B cell (primary cell): ENCODE measurements around the gene SGCD. TPM values are rescaled to one million over a fixed set of nuclear protein-coding genes. Genes with fewer than 3 reads are reported as not detected.

Experiments
- ATAC-seq: fragments of 200-7000 bp; cut with Tn5 transposase; one replicate; pipeline ENCODE4 v1.10.0; 2021; ENCODE audit warnings: low read depth, mild to moderate bottlenecking, moderate number of reproducible peaks, moderate library complexity
- CTCF ChIA-PET: fragments of 350-600 bp; sonication (Branson Sonifier 250); formaldehyde crosslinking; loops from one replicate; lab custom pipeline; 2021; ENCODE audit warnings: antibody characterized with exemption, inconsistent platforms; lab: Charles Lee
- POLR2A ChIA-PET: fragments of 350-600 bp; sonication (Branson Sonifier 250); formaldehyde crosslinking; loops from one replicate; lab custom pipeline; 2021; ENCODE audit warnings: antibody characterized with exemption; lab: Charles Lee
- DNase-seq: peaks from one replicate; pipeline ENCODE4 v3.0.0; 2013
- H2AFZ ChIP-seq: 2 replicates; pipeline ENCODE4 v1.6.1; 2012; ENCODE audit warnings: mild to moderate bottlenecking, low read depth, low read length; ENCODE audit not compliant: insufficient read depth, poor library complexity, severe bottlenecking
- H3K27ac ChIP-seq, 2 donors: 1 replicate in 1 of 2; 2 replicates in 1 of 2; pipeline ENCODE4 v1.5.1; 2012 to 2013; ENCODE audit warnings: low read length in 2 of 2, mild to moderate bottlenecking in 2 of 2, moderate library complexity in 1 of 2
- H3K27me3 ChIP-seq, 4 experiments: fragments of 200-600 bp in 1 of 4; sonication (generic) in 1 of 4; replicated peaks in 1 of 4; 1 replicate in 2 of 4; 2 replicates in 2 of 4; pipeline versions ENCODE4 v1.6.1 to v1.7.0; 2013 to 2016; ENCODE audit warnings: low read length in 3 of 4, mild to moderate bottlenecking in 2 of 4, mixed read lengths in 1 of 4, moderate library complexity in 1 of 4; ENCODE audit not compliant: insufficient read depth in 4 of 4, control insufficient read depth in 3 of 4; ENCODE audit errors: control extremely low read depth in 1 of 4
- H3K36me3 ChIP-seq, 2 experiments: replicated peaks in 1 of 2; 1 replicate in 1 of 2; 2 replicates in 1 of 2; pipeline versions ENCODE4 v1.6.1 to v1.7.1; 2013; ENCODE audit warnings: low read length in 1 of 2; ENCODE audit not compliant: insufficient read depth in 2 of 2, control insufficient read depth in 1 of 2; ENCODE audit errors: control extremely low read depth in 1 of 2, extremely low read depth in 1 of 2
- H3K4me1 ChIP-seq, 2 donors: fragments of 200-600 bp in 1 of 2; sonication (generic) in 1 of 2; 1 replicate in 1 of 2; 2 replicates in 1 of 2; pipeline versions ENCODE4 v1.5.1 to v1.6.1; 2013 to 2017; ENCODE audit warnings: low read length in 2 of 2; ENCODE audit not compliant: control insufficient read depth in 2 of 2, insufficient read depth in 2 of 2
- H3K4me2 ChIP-seq: replicated peaks from 2 replicates; pipeline ENCODE3; 2012; ENCODE audit warnings: mild to moderate bottlenecking, low read depth, low read length; ENCODE audit not compliant: poor library complexity, severe bottlenecking
- H3K4me3 ChIP-seq, 5 experiments: fragments of 200-600 bp in 1 of 5; sonication (generic) in 1 of 5; 1 replicate in 3 of 5; 2 replicates in 2 of 5; pipeline versions ENCODE4 v1.5.1 to v1.7.0; 2011 to 2016; ENCODE audit warnings: low read length in 4 of 5, mild to moderate bottlenecking in 4 of 5, low read depth in 2 of 5, control low read depth in 1 of 5, moderate library complexity in 1 of 5; ENCODE audit not compliant: insufficient read depth in 1 of 5; ENCODE audit errors: control extremely low read depth in 1 of 5, extremely low read depth in 1 of 5
- H3K79me2 ChIP-seq: fragments of 200-600 bp; sonication (generic); one replicate; pipeline ENCODE4 v1.6.0; 2016; ENCODE audit warnings: low read length; ENCODE audit not compliant: control insufficient read depth, insufficient read depth
- H3K9ac ChIP-seq: fragments of 200-600 bp; sonication (generic); 2 replicates; pipeline ENCODE4 v1.6.1; 2017; ENCODE audit warnings: mild to moderate bottlenecking, low read length, moderate library complexity
- H3K9me3 ChIP-seq, 3 donors: one replicate each; pipeline versions ENCODE4 v1.6.1 to v1.7.1; 2013; ENCODE audit warnings: low read length in 2 of 3; ENCODE audit not compliant: control insufficient read depth in 2 of 3, insufficient read depth in 1 of 3; ENCODE audit errors: control extremely low read depth in 1 of 3
- H4K20me1 ChIP-seq: 2 replicates; pipeline ENCODE4 v1.6.0; 2012; ENCODE audit warnings: mild to moderate bottlenecking, low read length; ENCODE audit not compliant: insufficient read depth, control insufficient read depth, poor library complexity, severe bottlenecking
- H3K27ac Mint-ChIP-seq: one replicate; pipeline ENCODE4 v1.8.0; 2021; ENCODE audit warnings: mixed read lengths
- H3K27me3 Mint-ChIP-seq: one replicate; pipeline ENCODE4 v1.8.0; 2021; ENCODE audit warnings: mixed read lengths
- H3K4me1 Mint-ChIP-seq: one replicate; pipeline ENCODE4 v1.8.0; 2021; ENCODE audit warnings: mixed read lengths
- H3K4me3 Mint-ChIP-seq: one replicate; pipeline ENCODE4 v1.8.0; 2021; ENCODE audit warnings: mixed read lengths
- H3K9me3 Mint-ChIP-seq: one replicate; pipeline ENCODE4 v1.8.0; 2022; ENCODE audit warnings: mixed read lengths; ENCODE audit not compliant: insufficient read depth
- CTCF ChIP-seq: fragments of 200-600 bp; IDR thresholded peaks from one replicate; pipeline ENCODE4 v1.8.0; 2022; ENCODE audit warnings: antibody characterized with exemption, mild to moderate bottlenecking
- EZH2 ChIP-seq: IDR thresholded peaks from 2 replicates; pipeline ENCODE4 v1.6.1; 2012; ENCODE audit warnings: borderline replicate concordance, low read depth, mild to moderate bottlenecking, moderate library complexity, low read length; ENCODE audit not compliant: insufficient read depth, poor library complexity, severe bottlenecking
- WGBS: methylation state at CpG from one replicate; pipeline ENCODE4 v1.1.5; 2013; ENCODE audit warnings: missing lambda C conversion rate; ENCODE audit not compliant: insufficient coverage; 5-methylcytosine and 5-hydroxymethylcytosine counted together
- intact Hi-C: fragments of 100-400 bp; cut with micrococcal nuclease; formaldehyde crosslinking; loops from one replicate; pipeline ENCODE4 v1.10.0; 2022
- polyA plus RNA-seq: library from polyadenylated mRNA; depleted of rRNA; stranded (reverse); fragments of >200 nt; gene quantifications from 2 replicates; pipeline ENCODE4 v1.2.3, GENCODE V29; 2012
- total RNA-seq, 2 donors: library from RNA; stranded (reverse); fragments of 120-200 nt in 1 of 2; gene quantifications; 1 replicate in 1 of 2; 2 replicates in 1 of 2; pipeline versions ENCODE4 v1.2.3 to v1.2.4, GENCODE V29; 2013 to 2022

SGCD gene
- total and polyA plus RNA-seq, 2 donors (not counting 1 experiment from before 2014, with no cell fraction given) = not detected

DNA sequence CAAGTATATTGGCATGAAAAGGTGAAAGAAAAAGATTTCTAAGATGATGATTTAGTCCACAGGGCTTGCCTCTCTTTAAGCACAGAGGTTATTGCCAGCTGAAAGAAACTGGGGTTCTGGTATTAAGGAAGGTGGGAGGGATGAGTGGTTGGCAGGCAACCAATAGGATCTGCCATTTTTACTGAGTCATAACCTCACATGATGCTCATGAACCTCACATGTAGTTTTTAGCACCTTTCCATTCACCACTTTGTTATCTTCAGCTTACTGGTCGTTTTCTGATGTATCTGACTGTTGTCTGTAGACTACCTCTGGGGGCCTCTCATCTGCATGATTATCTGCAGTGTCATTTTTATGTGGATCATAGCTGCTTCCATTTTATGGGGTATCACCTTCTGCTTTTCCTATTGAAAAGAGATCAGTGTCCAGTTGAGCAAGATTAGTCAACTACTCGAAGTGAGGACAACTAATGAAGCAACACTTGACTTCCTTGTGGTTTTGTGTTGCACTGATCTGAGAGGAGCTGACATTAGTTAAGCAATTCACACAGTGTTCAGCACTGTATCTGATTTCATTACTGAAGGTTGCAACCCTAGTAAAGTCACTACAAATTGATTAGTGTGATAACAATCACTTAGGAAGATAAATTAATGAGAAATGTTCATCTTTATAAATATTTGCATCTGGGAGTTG, 186.3 kb downstream of the SGCD start:
- ChIA-PET POLR2A (no interaction called here), CTCF (no interaction called here)
- no peaks in the 10 kb centered on the region for H3K27me3 ChIP-seq
- no peak for ATAC-seq
- TF ChIP-seq CTCF (no peak), EZH2 (no peak)
- Mint-ChIP-seq H3K9me3 (no peaks in the 10 kb centered on the region), H3K27ac (no peak overlapping the region), H3K4me1 (no peaks in the 10 kb centered on the region), H3K27me3 (peaks cover 7% of the 10 kb centered on the region), H3K4me3 (no peak overlapping the region)
- peaks cover 0 to 6% (median 0%) of the 10 kb centered on the region in 3 donors for H3K9me3 ChIP-seq
- DNase-seq = no peak
- no peaks in the 10 kb centered on the region for H4K20me1 ChIP-seq
- H3K27ac ChIP-seq = no peak overlapping the region
- 41% methylated on average over 2 of the region's 2 CpGs for WGBS
- H3K9ac ChIP-seq = no peak overlapping the region
- intact Hi-C loops = no loop called here
- no peak overlapping the region for H3K4me2 ChIP-seq
- H3K36me3 ChIP-seq = no peaks in the 10 kb centered on the region
- no peak overlapping the region for H2AFZ ChIP-seq
- H3K79me2 ChIP-seq = no peaks in the 10 kb centered on the region
- no peaks in the 10 kb centered on the region for H3K4me1 ChIP-seq
- no peak overlapping the region for H3K4me3 ChIP-seq

GRCh38 chr5:156515121-156515520, 188.2 kb downstream of the SGCD start:
- no peak overlapping the region for H3K4me3 ChIP-seq
- intact Hi-C loops = no loop called here
- no peak overlapping the region for H3K9ac ChIP-seq
- no peaks in the 10 kb centered on the region for H3K36me3 ChIP-seq
- no peak overlapping the region for H3K27ac ChIP-seq
- Mint-ChIP-seq H3K4me1 (no peaks in the 10 kb centered on the region), H3K27me3 (peaks cover 10% of the 10 kb centered on the region), H3K4me3 (no peak overlapping the region), H3K27ac (no peak overlapping the region), H3K9me3 (no peaks in the 10 kb centered on the region)
- H3K79me2 ChIP-seq = no peaks in the 10 kb centered on the region
- ChIA-PET POLR2A (no interaction called here), CTCF (no interaction called here)
- no peak overlapping the region for H3K4me2 ChIP-seq
- no peak overlapping the region for H2AFZ ChIP-seq
- TF ChIP-seq EZH2 (no peak), CTCF (no peak)
- H3K27me3 ChIP-seq = no peaks in the 10 kb centered on the region
- peaks cover 0 to 6% (median 0%) of the 10 kb centered on the region in 3 donors for H3K9me3 ChIP-seq
- ATAC-seq (no peak), DNase-seq (no peak)
- H4K20me1 ChIP-seq = no peaks in the 10 kb centered on the region
- H3K4me1 ChIP-seq = no peaks in the 10 kb centered on the region
- WGBS = 90% methylated on average over 1 of the region's 2 CpGs
